NCI-H1930 (cell line): ENCODE measurements around the gene SMIM44.
A peak's percentile ranks its signal among the peaks of the same experiment; 100 is the strongest.

Experiments used
- DNase-seq, 2 experiments: peaks; one replicate each; lab custom pipeline; 2025; lab: John Stamatoyannopoulos, UW

SMIM44 gene

DNA sequence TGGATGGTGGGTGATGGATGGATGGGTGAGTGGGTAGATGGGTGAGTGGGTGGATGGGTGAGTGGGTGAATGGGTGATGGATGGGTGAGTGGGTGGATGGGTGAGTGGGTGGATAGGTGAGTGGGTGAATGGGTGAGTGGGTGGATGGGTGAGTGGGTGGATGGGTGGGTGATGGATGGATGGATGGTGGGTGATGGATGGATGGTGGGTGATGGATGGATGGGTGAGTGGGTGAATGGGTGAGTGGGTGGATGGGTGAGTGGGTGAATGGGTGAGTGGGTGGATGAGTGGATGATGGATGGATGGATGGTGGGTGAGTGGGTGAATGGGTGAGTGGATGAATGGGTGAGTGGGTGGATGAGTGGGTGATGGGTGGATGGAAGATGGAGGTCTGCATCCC, 5.7 kb downstream of the SMIM44 start:
- no peak for DNase-seq

DNA sequence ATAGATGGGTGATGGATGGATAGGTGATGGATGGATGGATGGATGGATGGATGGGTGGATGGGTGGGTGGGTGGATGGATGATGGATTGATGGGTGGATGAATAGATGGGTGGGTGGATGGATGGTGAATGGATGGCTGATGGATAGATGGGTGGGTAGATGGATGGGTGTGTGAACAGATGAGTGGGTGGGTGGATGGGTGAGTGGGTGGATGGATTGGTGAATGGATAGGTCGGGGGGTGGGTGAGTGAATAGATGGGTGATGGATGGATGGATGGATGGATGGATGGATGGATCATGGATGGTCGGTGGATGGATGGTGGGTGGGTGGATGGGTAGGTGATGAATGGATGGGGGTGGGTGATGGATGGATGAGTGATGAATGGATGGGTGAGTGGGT, 6.4 kb downstream of the SMIM44 start:
- DNase-seq, result no peak

DNA sequence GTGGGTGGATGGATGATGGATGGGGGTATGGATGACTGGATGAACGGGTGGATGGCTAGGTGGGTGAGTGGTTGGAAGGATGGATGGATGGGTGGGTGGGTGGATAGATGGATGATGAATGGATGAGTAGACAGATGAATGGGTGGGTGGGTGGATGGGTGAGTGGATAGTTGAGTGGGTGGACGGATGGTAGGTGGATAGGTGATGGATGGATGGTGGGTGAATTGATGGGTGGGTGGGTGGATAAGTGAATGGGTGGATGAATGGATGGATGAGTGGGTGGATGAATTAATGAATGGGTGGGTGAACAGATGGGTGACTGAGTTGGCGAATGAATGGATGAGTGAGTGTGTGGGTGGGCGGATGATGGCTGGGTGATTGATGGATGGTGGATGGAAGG, 7.8 kb downstream of the SMIM44 start:
- DNase-seq, result no peak

DNA sequence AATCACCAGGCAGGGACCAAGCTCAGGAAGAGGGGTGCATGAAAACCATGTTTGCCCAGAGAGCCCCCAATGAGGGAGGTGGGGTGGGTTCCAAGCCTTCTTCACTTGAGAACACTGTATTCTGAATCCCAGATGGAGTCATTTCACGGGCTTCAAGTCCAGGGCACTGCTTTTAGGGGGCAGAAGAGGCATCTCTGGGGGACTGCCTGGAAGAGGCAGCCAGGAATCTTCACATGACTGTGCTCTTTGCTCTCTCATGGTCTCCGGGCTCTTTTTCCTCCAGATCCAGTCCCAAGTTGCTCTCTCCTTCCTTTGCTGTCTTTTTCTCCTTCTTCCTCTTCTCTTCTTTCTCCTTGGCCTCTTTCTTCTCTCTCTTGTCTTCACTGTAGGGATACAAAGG, 8.6 kb downstream of the SMIM44 start:
- DNase-seq, result no peak

DNA sequence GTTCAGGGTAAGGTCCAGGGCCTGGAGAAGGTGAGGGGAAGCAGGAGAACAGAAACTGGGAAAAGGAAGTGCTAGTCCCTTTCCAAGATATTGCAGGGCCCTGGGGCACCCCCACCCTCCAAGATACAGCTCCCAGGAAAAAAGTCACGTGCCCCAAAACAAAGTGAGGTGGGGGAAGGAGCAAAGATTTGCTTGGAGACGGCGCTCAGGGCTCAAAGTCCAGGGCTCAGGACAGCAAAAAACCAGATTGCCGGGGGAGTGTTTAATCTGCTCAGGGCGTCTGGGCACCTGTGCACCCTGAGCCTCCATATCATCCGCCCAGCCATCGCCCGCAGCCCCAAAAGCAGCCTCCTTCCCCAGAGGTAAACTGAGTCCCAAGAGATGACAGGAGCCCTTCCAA, 9.2 kb downstream of the SMIM44 start:
- DNase-seq, result no peak

DNA sequence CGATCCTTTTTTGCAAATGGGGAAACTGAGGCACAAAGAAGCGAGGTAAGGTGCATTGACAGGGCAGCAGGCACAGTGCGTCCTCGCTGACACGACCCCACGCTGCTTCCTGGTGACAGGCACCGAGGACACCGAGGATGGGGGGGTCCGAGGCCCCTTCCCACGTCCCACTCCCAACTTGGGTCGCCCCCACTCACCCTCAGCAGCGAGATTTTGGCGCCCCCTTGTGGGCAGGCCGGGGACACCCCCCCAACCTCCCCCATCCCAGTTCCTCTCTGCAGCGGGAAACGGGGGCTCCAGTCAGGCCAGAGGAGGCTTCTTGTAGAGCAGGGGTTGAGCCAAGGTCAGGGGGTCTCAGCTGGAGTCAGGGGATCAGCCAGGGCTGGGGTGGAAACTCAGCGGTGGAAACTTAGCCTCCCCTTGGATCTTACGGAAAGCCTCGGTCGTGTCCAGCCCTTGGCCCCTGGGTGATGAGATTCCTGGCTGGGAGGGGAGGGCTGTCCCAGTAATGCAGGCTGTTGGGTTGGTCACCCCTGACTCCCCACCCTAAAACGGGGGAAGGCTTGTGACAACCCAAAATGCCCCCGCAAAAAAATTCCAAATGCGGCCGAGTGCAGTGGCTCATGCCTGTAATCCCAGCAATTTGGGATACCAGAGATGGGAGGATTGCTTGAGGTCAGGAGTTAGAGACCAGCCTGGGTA, 11.1 kb downstream of the SMIM44 start:
- DNase-seq, result peak in 1 of 2 experiments; percentile 28

DNA sequence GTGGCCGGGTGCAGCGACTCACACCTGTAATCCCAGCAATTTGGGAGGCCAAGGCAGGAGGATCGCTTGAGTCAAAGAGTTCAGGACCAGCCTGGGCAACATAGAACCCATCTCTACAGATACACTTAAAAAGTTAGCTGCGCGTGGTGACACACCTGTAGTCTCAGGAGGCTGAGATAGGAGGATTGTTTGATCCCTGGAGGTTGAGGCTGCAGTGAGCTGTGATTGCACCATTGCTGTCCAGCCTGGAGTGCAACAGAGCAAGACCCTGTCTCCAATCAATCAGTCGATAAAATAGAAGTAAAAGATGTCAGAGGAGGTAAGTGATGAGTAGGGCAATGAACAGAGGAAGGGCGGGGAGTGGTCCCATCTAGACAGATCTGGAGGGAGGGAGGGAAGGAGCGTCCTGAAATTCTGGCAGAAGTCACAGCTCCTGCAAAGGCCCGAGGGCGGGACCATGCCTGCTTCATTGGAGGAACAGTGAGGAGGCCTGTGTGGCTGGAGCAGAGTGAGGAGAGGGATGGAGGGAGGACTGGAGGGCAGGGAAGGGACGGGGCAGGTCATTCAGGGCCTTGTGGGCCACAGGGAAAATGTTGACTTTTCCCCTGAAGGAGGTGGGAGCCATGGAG, 12.6 kb downstream of the SMIM44 start:
- no peak for DNase-seq

DNA sequence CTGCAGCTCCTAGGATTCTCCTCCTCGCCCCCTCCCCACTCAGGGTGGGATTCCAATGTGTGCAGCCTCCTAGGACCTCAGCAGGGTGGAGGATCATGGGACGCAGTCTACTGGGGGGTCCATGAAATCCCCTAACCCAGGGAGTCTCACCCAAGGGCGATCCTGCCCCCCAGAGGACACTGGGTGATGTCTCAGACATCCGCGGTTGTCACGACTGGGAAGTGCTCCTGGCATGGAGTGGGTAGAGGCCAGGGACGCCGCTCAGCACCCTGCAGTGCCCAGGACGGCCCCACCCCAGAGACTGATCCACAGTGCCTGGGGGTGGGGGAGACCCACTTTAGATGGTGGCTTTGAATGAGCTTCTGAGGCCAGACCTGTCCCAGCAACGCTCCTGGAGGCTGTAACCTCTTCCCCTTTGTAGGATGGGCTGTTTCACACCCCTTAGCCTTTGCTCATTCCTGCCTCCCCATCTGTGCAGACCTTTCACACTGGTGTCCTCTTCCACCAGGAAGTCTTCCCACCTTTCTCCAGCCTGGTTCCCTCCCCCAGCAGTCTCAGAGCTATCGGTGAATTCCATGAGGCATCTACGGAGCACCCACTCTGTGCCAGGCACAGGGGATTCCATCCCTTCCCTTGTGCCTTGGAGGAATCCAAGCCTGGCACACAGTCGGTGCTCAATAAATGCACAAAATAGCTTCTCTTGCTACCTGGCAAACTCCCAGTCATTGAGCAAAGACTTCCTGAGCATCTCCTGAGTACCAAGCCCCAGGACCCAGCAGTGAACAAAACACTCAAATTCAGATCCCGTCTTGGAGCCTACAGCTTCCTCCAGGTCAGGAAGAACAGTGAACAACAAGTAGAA, 13.4 kb downstream of the SMIM44 start:
- DNase-seq, result no peak

DNA sequence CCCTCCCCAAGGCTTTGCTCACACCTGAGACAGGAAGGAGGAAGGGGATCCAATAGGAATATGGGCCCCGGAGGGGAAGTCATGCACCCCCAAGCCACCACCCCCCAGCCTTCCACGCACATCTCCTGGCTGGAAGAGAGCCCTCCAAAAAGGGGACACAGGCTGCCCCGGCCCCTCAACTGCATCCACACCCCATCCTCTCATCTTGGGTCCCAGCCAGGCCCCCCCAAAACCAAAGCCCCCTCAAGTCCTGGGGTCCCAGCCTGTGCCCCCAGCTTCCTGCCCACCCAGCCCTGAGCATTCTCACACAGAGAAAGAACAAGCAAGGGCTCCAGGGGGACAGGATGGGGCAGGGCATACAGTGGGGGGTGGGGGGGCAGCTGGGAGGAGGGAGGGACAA, 15.0 kb downstream of the SMIM44 start:
- no peak for DNase-seq

DNA sequence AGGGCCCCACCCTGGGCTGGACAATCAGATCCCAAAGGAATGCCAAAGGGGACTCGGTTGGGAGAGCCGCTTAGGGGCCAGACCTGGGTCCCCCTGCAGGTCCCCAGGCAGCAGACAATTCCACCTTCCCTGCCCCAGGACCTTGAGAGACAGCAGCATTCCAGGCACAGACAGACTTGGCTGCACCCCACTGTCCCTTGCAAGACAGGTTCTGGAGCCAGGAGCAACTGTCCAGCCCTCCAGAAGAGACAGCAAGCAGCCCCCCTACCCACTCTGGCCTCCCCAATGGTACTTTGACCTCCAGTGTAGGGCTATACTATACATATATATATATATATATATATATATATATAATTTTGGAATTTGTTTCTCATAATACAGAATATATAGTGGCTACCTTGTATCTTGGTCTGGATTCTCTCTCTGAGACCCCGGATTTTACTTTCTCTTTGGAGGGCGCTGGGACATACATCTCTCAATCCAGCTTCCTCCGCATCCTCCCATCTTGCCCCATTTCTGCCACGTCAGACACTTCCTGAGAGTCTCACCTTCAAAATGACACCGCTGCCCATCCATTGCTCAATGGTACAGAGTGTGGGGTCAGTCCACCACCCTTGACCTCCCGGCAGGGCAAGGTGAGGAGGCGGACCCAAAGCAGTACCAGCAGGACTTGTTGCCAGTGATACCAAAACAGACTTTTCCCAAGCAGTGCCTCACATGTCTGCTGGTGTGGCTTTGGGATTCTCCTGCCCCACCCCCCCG, 15.6 kb downstream of the SMIM44 start:
- no peak for DNase-seq

DNA sequence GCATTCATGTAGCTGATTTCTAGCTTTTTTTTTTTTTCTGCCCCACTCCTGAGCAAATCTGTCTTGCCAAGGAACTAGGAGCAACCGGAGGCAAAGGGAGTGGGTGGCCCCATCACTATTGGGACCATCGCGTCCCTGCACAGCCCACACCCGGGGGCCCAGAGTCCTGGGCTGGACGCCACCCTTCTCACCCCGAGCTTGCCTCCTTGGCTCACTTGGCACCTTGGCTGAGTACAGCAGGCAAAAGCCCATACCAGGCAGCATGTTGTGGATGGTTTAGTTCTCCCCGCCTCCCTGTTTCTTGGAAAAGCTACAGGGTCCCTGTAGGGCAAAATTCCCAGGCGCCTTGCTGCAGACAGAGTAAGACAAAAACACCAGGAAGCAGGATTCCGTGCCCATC, 16.6 kb downstream of the SMIM44 start:
- no peak for DNase-seq

DNA sequence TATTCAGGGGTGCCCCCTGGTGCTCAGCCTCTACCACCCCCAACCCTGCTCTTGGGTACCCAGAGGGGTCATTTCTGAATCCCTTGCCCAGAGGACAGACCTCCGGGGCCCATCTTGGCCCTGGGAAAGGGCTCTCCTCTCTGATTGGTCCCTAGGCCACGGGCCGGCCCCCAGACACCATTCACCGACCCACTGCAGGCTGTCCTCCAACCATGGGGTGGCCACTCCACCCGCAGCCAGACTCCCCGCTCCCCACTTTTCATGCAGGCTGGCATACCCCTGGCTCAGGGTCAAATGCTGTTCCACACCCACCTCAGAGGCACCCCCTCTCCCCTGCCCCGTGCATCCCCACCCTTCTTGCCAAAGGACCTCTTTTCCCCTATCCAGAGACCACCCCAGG, 17.7 kb downstream of the SMIM44 start:
- DNase-seq, result no peak

DNA sequence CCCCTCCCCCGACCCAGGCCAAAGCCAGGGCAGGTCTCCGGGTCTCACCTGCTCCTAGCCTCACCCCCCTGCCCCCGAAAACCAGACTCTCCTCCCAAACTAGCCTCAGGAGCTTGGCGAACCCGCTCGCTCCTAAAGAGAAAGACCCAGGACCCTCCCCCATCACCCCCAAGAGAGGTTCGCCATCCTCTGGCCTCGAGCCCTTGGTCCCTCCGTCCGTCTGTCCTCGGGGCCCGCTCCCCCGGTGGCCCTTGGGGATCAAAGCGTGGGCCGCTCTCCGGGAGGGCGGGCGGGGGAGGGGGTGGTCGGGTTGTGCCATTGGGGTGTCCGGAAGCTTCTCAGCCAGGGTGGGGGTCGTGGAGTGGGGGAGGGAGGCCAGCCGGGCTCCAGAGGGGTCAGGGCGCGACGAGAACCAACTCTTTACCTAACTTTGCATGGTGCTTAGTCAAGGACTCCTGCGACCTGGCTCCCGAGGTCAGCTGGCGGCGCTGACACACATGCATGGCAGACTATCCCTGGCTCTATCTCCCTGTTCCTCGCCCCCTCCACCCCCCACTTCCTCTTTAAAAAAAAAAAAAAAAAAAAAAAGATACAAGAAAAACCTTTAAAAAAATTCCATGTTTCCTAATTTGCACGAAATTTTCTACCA, 18.5 kb downstream of the SMIM44 start:
- DNase-seq, result no peak

DNA sequence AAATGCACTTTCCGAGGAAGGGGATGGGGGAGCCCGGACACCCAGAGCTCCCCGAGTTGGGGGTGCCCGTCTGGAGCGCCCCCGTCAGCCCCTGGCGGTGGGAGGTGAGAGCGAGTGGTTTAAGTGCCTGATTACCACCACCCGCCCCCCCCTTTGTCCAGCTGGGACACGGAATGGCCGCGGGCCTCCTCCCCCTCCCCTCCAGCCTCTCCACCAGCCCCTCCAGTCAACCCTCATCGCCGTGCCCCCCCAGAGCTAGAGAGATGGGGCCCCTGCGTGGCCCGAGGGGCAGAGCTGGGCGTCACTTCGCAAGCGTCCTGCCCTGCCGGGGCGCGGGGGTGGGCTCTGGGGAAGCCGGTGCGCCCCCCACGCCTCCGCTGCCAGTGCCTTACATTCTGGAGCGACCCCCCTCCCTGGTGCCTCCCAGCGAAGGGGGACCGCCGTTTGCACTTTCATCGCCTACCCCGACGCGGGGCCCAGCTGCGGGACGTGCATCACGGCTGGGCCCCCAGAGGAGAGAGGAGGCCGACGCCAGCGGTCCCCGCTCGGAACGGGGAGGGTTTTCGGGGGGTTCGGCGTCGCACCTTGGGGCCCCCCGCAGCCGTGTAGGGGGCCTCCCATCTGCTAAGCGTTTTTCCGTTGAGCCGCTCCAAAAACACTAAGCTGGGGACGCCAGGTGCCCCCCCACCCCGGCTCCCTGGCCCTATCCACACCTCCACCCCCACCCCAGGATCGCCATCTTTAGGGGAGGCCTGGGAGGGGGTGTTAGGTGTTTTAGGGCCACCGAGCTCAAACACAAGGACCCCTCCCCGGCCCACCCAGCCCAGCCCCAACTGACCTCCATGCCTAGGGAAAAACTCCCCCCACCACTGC, 19.3 kb downstream of the SMIM44 start:
- DNase-seq, result no peak

DNA sequence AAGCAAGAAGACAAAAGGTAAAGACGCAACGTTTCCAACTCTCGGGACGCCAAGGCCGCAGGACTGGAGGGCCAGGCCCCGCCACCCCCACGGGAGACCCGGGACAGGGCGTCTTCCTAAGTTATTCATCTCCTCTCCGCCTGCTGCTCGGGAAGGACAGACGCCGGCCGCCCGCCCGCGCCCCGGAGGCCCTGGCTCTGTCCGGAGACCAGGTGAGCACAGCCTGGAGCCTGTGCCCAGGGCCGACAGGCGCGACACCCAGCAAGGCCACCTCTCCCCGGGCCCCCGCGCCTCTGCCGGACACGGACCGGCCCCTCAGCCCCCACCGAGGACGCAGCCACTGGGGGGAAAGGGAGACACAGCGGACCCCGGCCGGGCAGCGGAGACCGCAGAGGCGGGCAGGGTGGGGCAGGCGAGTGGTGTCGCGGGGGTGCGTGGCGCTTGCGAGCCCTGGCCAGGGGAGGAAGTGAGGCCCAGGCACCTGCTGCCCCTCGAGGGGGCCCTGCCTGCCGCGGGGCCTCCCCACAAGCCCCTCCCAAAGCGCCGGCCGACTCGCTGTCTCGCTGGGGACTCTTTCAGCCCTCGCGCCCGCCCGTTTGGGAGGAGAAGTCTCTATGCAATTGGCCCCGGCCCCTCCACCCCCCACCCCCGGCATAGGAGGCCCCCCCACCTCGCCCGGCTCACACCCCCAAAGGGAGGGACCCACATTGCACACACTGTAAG, 20.1 kb downstream of the SMIM44 start:
- no peak for DNase-seq

DNA sequence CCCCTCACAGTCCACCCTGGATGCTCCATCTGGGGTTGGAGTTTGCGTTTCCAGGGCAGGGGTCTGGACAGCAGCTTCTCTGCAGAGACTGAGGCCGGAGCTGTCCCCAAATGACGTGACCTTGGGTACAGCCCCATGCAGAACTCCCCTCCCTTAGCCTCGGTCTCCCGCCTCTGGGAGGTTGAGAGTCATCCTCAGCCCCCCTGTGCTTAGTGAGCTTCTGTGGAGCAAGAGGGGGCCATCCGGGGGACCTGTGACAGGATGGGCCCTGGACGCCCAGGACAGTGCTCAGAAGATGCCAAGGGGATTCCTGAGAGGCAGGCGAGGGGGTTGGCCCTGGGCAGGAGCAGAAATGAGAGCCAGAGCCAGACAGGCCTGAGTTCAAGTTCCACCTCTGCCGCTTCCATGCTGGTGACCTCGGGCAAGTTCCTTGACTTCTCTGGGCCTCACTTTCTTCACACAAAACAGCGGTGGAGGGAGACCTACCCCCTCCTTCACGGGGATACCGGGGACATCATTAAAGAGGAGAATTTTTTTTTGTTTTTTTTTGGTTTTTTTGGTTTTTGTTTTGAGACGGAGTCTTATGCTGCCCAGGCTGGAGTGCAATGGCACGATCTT, 23.2 kb downstream of the SMIM44 start:
- DNase-seq, result no peak

DNA sequence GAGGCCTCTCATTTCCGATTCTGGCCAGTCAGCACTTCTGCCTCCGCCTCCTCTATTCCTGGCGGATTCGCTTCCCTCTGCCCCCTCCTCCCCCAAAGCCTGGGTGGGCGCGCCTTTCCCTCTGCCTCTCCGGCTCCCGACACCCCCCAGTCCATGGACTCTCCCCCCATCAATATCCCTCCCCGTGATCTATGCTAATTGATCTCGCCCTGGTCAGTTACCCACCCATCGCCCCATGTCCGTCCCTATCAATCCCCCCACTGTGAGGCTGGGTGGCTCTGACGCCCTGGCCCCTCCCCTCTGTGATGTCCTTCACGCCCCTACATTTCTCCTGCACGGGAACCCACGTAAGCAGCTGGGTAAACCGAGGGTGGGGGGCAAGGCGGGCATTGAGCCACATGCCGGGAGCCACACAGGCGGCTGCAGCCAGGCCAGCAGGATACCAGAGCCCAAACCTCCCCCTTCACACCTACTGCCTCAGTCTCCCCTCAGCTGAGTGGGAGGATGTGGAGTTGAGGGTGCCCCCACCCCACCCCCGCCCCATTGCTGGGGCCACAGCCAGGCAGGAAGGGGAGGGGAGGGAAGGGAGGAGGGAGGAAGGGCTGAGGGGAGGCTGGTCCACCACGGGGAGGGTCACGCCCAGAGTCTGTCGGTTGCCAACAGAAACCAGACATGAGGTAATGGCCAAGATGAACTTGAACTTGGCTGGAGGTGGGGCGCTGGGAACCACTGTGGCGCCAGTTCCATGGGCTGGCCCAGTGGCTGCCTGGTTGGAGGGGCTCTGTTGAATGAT, 24.0 kb downstream of the SMIM44 start:
- DNase-seq, result no peak

DNA sequence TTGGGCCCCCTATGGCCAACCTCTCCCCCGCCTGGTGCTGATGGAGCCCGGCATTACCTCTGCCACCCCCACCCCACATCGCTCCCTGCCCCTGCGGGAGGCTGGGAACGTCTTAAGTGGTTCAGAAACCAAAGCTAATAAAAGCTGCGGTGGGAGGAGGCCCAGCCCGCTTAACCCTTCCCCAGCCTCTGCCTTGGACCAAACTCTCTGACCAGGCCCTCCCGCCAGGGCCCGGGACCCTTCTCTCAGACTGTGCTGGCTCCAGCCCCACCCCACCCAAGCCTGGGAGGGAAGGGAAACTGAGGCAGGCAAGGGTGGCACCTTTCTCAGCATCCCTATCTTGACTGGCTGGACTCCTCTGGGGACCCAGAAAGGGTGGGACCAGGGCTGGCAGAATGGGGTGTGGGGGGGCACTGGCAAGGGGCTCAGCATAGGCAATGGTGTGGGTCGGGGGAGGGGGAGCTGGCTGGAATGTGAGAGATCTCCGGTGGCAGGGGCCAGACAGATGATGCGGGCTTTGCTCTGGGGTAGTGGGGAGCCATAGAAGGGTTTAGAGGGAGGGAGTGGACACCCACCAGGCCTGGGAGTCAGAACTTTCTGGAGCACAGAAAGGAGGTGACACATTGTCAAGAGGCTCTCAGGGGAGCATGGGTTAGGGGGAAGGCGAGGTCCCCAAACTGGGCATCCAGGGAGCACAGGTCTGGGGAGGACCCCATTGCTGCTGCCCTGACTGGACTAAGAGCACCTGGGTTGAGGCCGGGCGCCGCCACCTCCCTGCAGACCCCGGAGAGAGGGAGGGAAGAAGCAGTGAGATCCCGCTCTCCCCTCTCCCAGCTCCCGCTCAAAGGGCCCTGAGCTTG, 24.8 kb downstream of the SMIM44 start:
- DNase-seq, result no peak
